Right lobe of liver (tissue), 6 donors: Measurements from ENCODE around the gene AAGAB. TPM values are rescaled to one million over a fixed set of nuclear protein-coding genes. Genes with fewer than 3 reads are reported as not detected.

Experiments
- ATAC-seq, 4 donors: fragments of 200-7000 bp; cut with Tn5 transposase; one replicate each; pipeline ENCODE4 v1.9.1; 2020; ENCODE audit warnings: mild to moderate bottlenecking in 4 of 4, moderate library complexity in 4 of 4
- DNase-seq, 3 donors: peaks; one replicate each; pipeline ENCODE4 v3.0.0-alpha.2; 2020
- H3K27ac ChIP-seq, 3 donors: fragments of 200-600 bp; one replicate each; pipeline ENCODE4 v1.8.0; 2022
- H3K27me3 ChIP-seq, 2 donors: fragments of 200-600 bp; one replicate each; pipeline ENCODE4 v1.8.0; 2022
- H3K36me3 ChIP-seq, 4 donors: fragments of 200-600 bp; sonication (generic) in 1 of 4; one replicate each; pipeline versions ENCODE4 v1.5.1 to v1.8.0; 2017 to 2022; ENCODE audit warnings: control low read depth in 1 of 4
- H3K4me1 ChIP-seq, 4 donors: fragments of 200-600 bp; sonication (generic) in 1 of 4; one replicate each; pipeline versions ENCODE4 v1.5.1 to v1.8.0; 2017 to 2022; ENCODE audit warnings: control low read depth in 1 of 4
- H3K4me3 ChIP-seq, 3 donors: fragments of 200-600 bp; one replicate each; pipeline ENCODE4 v1.8.0; 2022
- H3K9me3 ChIP-seq, 4 donors: fragments of 200-600 bp; sonication (generic) in 1 of 4; one replicate each; pipeline versions ENCODE4 v1.5.1 to v1.8.0; 2017 to 2022; ENCODE audit warnings: control low read depth in 1 of 4
- POLR2A ChIP-seq: fragments of 450-650 bp; IDR thresholded peaks from one replicate; pipeline ENCODE4 v1.6.1; 2017; ENCODE audit warnings: antibody characterized with exemption, mild to moderate bottlenecking
- WGBS: methylation state at CpG from one replicate; pipeline ENCODE4 v1.1.6; 2018; ENCODE audit warnings: low coverage, low lambda C conversion rate; ENCODE audit not compliant: insufficient coverage; ENCODE audit errors: missing lambda C conversion rate; 5-methylcytosine and 5-hydroxymethylcytosine counted together
- intact Hi-C, 2 donors: fragments of 100-400 bp; cut with DNase I; formaldehyde crosslinking; loops; one replicate each; pipeline versions ENCODE4 v1.11.2 to v1.14.1; 2022
- total RNA-seq, 6 experiments: library from RNA; depleted of rRNA in 2 of 6; stranded (reverse); fragments of >200 nt in 2 of 6; fragmentation: NEBNext Ultra II Directional in 3 of 6; extraction: Animal tissue kit (Norgen Biotek cat#: 25700) in 3 of 6; gene quantifications; one replicate each; pipeline versions ENCODE4 v1.1.0 to v1.2.4, GENCODE V29; 2016 to 2023
- TF ChIP-seq, protein P1 (sequence below), 4 donors: fragments of 200-600 bp in 3 of 4; fragments of 450-650 bp in 1 of 4; IDR thresholded peaks; one replicate each; pipeline versions ENCODE4 v1.5.1 to v1.8.0; 2016 to 2022; ENCODE audit warnings: antibody characterized with exemption in 4 of 4, mild to moderate bottlenecking in 2 of 4
- donor health status: DM: no; HTN: yes; CAD: no.
- donor health status: DM: no; HTN: no; CAD: no.
- donor health status: DM: no; HTN: no; CAD: no.
- donor health status: DM: no; HTN: yes; CAD: no.
- donor health status: DM: no; HTN: yes; CAD: no.

The AAGAB gene
- total RNA-seq, 6 experiments from 2014 or later = 11.0 to 15.6 (median 13.6) TPM

DNA sequence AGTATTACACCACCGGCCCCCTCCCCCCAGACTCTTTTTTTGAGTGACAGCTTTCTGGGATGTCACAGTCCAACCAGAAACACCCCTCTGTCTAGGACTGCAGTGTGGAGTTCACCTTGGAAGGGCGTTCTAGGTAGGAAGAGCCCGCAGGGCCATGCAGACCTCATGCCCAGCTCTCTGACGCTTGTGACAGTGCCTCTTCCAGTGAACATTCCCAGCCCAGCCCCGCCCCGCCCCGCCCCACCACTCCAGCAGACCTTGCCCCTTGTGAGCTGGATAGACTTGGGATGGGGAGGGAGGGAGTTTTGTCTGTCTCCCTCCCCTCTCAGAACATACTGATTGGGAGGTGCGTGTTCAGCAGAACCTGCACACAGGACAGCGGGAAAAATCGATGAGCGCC lies 63.6 kb downstream of the AAGAB start:
- DNase-seq = no peak
- 95% methylated on average over 5 of the region's 11 CpGs for WGBS
- Histone ChIP-seq H3K4me1 (no peaks in the 10 kb centered on the region), H3K4me3 (no peak overlapping the region), H3K27ac (no peak overlapping the region), H3K9me3 (no peaks in the 10 kb centered on the region), H3K36me3 (peaks cover 0 to 56% (median 9%) of the 10 kb centered on the region in 4 donors), H3K27me3 (no peaks in the 10 kb centered on the region)
- ATAC-seq = no peak
- TF ChIP-seq POLR2A = no peak
- TF ChIP-seq, protein P1, sequence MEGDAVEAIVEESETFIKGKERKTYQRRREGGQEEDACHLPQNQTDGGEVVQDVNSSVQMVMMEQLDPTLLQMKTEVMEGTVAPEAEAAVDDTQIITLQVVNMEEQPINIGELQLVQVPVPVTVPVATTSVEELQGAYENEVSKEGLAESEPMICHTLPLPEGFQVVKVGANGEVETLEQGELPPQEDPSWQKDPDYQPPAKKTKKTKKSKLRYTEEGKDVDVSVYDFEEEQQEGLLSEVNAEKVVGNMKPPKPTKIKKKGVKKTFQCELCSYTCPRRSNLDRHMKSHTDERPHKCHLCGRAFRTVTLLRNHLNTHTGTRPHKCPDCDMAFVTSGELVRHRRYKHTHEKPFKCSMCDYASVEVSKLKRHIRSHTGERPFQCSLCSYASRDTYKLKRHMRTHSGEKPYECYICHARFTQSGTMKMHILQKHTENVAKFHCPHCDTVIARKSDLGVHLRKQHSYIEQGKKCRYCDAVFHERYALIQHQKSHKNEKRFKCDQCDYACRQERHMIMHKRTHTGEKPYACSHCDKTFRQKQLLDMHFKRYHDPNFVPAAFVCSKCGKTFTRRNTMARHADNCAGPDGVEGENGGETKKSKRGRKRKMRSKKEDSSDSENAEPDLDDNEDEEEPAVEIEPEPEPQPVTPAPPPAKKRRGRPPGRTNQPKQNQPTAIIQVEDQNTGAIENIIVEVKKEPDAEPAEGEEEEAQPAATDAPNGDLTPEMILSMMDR (IDR thresholded peaks at IDR 0.05) = no peak
- intact Hi-C loops = no loop called here

DNA sequence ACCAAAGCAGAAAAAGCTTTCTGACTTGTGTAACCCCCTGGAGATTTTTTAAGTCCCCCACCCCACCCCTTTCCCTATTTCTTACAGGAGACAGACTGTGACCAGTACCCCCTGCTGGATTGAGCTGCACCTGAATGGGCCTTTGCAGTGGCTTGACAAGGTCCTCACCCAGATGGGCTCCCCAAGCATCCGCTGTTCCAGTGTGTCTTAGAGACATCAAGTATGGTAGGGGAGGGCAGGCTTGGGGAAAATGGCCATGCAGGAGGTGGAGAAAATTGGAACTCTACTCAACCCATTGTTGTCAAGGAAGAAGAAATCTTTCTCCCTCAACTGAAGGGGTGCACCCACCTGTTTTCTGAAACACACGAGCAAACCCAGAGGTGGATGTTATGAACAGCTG lies 64.1 kb downstream of the AAGAB start:
- H3K4me1 ChIP-seq = no peaks in the 10 kb centered on the region
- H3K4me3 ChIP-seq = no peak overlapping the region
- no peak overlapping the region for H3K27ac ChIP-seq
- DNase-seq (no peak), ATAC-seq (no peak)
- WGBS = 88% methylated on average over 1 of the region's 2 CpGs
- H3K27me3 ChIP-seq = no peaks in the 10 kb centered on the region
- peaks cover 0 to 58% (median 9%) of the 10 kb centered on the region in 4 donors for H3K36me3 ChIP-seq
- intact Hi-C loops = no loop called here
- no peaks in the 10 kb centered on the region for H3K9me3 ChIP-seq
- TF ChIP-seq POLR2A = no peak
- TF ChIP-seq, protein P1 (IDR thresholded peaks at IDR 0.05) = no peak

DNA sequence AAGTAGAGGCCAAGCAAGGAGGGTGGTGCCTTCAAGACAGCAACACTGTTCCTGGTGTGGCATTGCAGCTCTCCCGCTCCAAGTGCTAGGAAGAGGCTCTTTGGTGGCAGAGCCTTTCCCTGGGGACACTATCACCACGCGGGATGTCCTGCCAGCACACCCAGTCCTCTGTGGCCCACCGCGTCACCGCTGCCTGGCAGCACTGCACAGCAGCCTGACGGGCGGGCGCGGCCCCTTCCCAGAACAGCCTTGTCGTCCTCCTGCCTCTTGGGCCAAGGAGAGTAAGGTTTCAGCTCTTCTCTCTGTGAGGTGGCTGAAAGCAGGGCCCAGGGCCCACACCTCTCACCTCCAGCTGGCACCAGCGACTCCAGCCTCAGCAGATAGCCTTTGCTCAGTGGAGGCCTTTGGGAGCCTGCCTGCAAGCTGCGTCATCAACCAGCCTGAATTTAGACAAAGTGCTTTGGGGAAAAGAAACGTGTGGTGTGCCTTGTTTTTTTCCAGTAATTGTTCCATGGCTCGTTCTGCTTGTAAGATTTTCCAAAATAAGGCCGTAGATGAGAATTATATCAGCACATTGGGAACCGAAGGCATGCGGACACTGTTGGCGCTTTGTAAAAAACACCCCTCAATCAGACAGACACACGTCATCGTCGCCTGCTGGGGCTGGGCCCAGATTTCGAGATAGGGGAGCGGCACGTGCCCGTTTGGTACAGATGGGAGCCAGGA lies 65.0 kb downstream of the AAGAB start:
- no peak overlapping the region for H3K27ac ChIP-seq
- intact Hi-C loops = no loop called here
- no peaks in the 10 kb centered on the region for H3K9me3 ChIP-seq
- H3K27me3 ChIP-seq = no peaks in the 10 kb centered on the region
- WGBS = 89% methylated on average over 9 of the region's 26 CpGs
- H3K4me3 ChIP-seq = no peak overlapping the region
- no peak for TF ChIP-seq POLR2A
- TF ChIP-seq, protein P1 (IDR thresholded peaks at IDR 0.05) = no peak
- no peaks in the 10 kb centered on the region for H3K4me1 ChIP-seq
- ATAC-seq = no peak
- H3K36me3 ChIP-seq = peaks cover 0 to 67% (median 12%) of the 10 kb centered on the region in 4 donors
- no peak for DNase-seq

DNA sequence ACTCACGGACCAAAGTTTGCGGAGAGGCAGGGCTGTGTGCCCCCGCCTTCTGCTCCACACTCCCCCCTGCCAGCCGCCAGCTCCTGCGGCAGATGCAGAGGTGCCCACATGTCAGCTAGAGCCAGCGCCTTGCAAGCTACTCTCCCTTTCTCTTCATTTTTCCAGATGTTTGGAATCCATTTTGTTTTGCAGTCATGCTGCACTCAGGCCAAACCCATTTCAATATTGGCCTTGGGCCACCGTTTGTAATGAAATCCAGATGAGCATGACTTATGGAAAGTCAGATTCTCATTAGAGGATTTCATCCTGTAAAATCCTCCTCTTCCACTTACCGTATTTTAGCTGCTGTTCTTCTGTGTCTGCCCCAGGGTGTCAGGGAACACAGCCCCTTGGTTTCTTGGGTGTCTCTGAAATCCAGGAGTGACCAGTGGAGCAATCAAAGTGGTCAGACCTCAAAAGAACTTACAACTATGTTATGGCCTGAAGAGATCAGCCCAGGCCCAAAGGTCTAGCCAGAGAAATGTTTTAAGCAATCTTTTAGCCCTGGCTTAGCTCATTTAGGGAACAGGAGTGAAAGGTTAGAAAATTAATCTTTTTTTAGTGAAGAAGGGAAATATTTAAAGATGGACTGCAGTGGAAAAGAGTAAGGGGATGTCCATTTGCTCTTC lies 65.8 kb downstream of the AAGAB start:
- ATAC-seq (no peak), DNase-seq (no peak)
- Histone ChIP-seq H3K27ac (no peak overlapping the region), H3K4me3 (no peak overlapping the region), H3K9me3 (no peaks in the 10 kb centered on the region), H3K27me3 (no peaks in the 10 kb centered on the region), H3K36me3 (peaks cover 0 to 66% (median 12%) of the 10 kb centered on the region in 4 donors), H3K4me1 (no peaks in the 10 kb centered on the region)
- intact Hi-C loops = no loop called here
- TF ChIP-seq, protein P1 (IDR thresholded peaks at IDR 0.05) = no peak
- TF ChIP-seq POLR2A = no peak
- 59% methylated on average over 2 of the region's 8 CpGs for WGBS
